ENCODE measurements around the gene C4B. TPM values are rescaled to one million over a fixed set of nuclear protein-coding genes. Genes with fewer than 3 reads are reported as not detected.
"Not testable (repeated sequence)": the region's sequence is repeated elsewhere in the genome, so short reads cannot be mapped to it uniquely, and the experiment has no call there.

C4B gene
- polyA plus RNA-seq, 2 donors, result 5.3 to 15.0 TPM

DNA sequence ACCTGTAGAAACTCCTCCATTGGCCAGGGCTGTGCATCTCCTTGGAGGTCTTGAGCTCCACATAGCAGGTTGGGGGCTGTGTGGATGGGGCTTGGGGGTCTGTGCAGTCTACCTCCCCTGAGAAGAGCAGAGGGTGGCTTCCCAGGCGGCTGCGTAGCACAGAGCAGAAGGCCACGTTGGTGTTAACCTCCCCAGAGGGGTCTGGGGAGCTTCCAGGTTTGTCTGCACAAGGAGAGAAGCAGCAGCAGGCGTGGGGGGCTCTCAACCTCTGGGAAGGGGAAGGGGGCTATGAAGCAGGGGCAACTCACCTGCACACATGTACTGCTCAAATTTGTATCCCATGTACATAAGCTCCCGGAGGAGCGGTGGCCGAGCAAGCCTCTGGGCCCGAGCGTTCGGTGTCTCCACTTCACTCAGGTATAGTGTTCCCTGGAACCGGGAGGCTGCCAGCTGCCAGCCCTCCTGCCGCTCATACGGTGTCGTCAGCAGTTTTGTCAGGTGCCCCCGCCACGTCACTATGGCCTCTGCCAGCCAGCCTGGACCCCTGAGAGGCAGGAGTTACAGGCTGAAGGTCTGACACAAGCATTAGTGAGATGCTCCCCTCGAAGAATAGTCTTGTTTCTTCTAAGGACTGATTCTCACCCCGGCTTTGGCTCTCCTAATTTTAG lies 43.9 kb upstream of the C4B start:
- H3K9me3 ChIP-seq (ENCODE audit: control insufficient read depth in 2 of 2, insufficient read depth in 1 of 2, low read depth in 1 of 2, low read length in 1 of 2), result no peaks in the 10 kb centered on the region
- H3K27me3 ChIP-seq (ENCODE audit: control insufficient read depth in 1 of 2, insufficient read depth in 2 of 2, low read length in 2 of 2), result no peaks in the 10 kb centered on the region
- 64 to 65% methylated on average over 18 of the region's 18 CpGs for WGBS, 2 donors
- H3K27ac ChIP-seq (ENCODE audit: low read depth in 2 of 2, low read length in 1 of 2), result peak overlapping the region; percentile 98 to 100
- peaks cover 21 to 42% of the 10 kb centered on the region in 2 donors for H3K36me3 ChIP-seq (ENCODE audit: control insufficient read depth in 2 of 2, insufficient read depth in 2 of 2, low read length in 1 of 2)
- peaks cover 3 to 13% of the 10 kb centered on the region in 2 donors for H3K4me1 ChIP-seq (ENCODE audit: control insufficient read depth in 2 of 2, insufficient read depth in 2 of 2, low read length in 1 of 2)
- peak overlapping the region in 1 of 2 donors; percentile 80 for H3K4me3 ChIP-seq (ENCODE audit: low read depth in 1 of 2, low read length in 2 of 2)

DNA sequence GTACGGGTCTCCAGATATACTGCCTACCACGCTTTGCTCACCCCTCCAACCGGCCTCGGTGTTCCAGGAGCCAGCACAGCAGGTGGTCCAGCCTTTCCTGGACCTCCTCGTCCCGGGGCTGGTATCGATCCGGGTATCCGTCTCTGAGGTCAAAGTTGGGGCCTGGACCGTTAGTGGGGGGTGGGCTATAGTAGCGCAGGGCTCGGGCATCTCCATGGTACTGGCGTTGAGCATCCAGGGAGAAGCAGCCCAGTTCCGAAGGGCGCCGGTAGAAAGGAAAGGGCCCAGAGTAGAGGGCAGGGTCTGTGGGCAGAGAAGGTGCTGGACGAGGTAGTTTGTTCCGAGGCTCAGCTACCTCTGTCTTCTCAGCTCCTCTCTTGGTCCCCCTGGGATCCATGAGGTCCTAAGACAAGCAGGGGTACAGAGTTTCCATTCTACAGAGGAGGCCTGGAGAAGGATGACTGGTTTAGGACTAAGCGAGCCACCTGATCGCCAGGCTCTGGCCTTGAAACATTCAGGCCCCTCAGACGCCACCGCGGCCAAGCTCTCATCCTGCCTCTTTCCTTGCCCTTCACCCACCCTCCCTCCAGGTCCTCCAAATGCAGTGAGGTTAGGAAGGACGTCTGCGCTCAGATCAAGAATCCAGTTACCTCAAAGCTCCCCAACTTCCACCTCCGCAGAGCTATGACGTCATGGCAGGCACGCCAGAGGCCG lies 43.2 kb upstream of the C4B start:
- WGBS, 2 donors, result 14 to 18% methylated on average over 29 of the region's 29 CpGs
- H3K9me3 ChIP-seq (ENCODE audit: control insufficient read depth in 2 of 2, insufficient read depth in 1 of 2, low read depth in 1 of 2, low read length in 1 of 2), result no peaks in the 10 kb centered on the region
- H3K4me1 ChIP-seq (ENCODE audit: control insufficient read depth in 2 of 2, insufficient read depth in 2 of 2, low read length in 1 of 2), result peaks cover 3 to 13% of the 10 kb centered on the region in 2 donors
- peak overlapping the region; percentile 98 to 100 for H3K27ac ChIP-seq (ENCODE audit: low read depth in 2 of 2, low read length in 1 of 2)
- peaks cover 20 to 38% of the 10 kb centered on the region in 2 donors for H3K36me3 ChIP-seq (ENCODE audit: control insufficient read depth in 2 of 2, insufficient read depth in 2 of 2, low read length in 1 of 2)
- peak overlapping the region; percentile 73 to 80 for H3K4me3 ChIP-seq (ENCODE audit: low read depth in 1 of 2, low read length in 2 of 2)
- no peaks in the 10 kb centered on the region for H3K27me3 ChIP-seq (ENCODE audit: control insufficient read depth in 1 of 2, insufficient read depth in 2 of 2, low read length in 2 of 2)

DNA sequence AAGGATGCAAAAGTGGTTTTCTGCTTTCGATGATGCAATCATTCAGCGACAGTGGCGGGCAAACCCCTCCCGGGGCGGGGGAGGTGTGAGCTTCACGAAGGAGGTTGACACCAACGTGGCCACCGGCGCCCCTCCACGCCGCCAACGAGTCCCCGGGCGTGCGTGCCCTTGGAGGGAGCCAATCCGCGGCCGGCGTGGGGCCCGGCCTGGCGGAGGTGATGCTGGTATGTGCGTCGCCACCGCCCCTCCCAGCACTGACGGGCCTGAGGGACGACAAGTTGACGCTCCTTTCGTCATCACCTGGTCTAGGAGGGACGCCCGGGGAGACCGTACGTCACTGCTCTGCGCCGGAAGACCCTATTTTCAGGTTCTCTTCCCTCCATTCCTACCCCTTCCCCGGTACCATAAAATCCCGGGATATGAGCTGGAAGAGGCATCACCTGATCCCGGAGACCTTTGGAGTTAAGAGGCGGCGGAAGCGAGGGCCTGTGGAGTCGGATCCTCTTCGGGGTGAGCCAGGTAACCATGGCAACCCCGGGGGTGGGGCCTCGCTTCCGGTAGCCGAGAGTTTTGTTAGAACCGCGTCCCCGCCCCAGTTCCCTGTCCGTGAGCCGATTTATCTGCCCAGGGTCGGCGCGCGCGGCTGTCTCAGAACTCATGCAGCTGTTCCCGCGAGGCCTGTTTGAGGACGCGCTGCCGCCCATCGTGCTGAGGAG lies 42.4 kb upstream of the C4B start, which contains the start of gene DXO:
Gene DXO (minus strand): TSS at position 146 of the 716 bp plus-strand sequence. CDS start 463 bp downstream, outside the sequence.
- Histone ChIP-seq H3K36me3 (ENCODE audit: control insufficient read depth in 2 of 2, insufficient read depth in 2 of 2, low read length in 1 of 2) (peaks cover 16 to 31% of the 10 kb centered on the region in 2 donors), H3K4me1 (ENCODE audit: control insufficient read depth in 2 of 2, insufficient read depth in 2 of 2, low read length in 1 of 2) (peaks cover 3 to 13% of the 10 kb centered on the region in 2 donors), H3K4me3 (ENCODE audit: low read depth in 1 of 2, low read length in 2 of 2) (peak within 1 kb of the TSS; percentile 73 to 80), H3K9me3 (ENCODE audit: control insufficient read depth in 2 of 2, insufficient read depth in 1 of 2, low read depth in 1 of 2, low read length in 1 of 2) (no peaks in the 10 kb centered on the region), H3K27ac (ENCODE audit: low read depth in 2 of 2, low read length in 1 of 2) (peak within 1 kb of the TSS; percentile 98 to 100), H3K27me3 (ENCODE audit: control insufficient read depth in 1 of 2, insufficient read depth in 2 of 2, low read length in 2 of 2) (no peaks in the 10 kb centered on the region)
- 0% methylated on average over 59 to 62 of the region's 62 CpGs for WGBS, 2 donors

DNA sequence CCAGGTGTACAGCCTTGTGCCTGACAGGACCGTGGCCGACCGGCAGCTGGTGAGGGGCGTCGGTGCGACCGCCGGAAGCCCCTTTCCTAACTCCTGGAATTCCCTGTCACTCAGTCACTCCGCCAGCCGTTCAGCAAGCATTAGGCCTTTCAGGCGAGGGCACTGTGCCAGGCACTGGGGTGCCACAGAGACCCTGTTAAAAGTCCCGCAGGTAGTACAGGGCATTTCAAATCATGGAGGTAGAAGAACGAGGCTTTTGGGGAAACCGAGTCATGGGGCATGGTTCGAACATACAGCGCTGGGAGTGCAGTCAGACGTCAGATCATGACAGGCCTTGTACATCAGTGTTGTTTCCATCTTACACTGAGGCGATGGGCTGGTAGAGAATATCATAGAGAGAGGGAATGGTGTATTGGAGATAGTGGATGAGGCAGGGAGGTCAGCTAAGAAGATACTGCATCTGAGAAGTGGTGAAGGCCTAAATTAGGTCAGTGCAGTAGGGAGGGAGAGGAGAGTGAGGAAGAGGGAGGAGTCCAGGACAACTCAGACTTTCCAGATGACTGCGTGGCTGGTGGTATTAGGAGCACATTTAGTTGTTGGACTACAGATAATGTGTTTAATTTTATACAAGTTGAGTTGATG lies 41.8 kb upstream of the C4B start:
- Histone ChIP-seq H3K27me3 (ENCODE audit: control insufficient read depth in 1 of 2, insufficient read depth in 2 of 2, low read length in 2 of 2) (no peaks in the 10 kb centered on the region), H3K4me3 (ENCODE audit: low read depth in 1 of 2, low read length in 2 of 2) (peak overlapping the region; percentile 73 to 80), H3K4me1 (ENCODE audit: control insufficient read depth in 2 of 2, insufficient read depth in 2 of 2, low read length in 1 of 2) (peaks cover 3 to 13% of the 10 kb centered on the region in 2 donors), H3K36me3 (ENCODE audit: control insufficient read depth in 2 of 2, insufficient read depth in 2 of 2, low read length in 1 of 2) (peaks cover 16 to 26% of the 10 kb centered on the region in 2 donors), H3K27ac (ENCODE audit: low read depth in 2 of 2, low read length in 1 of 2) (peak overlapping the region; percentile 98 to 100), H3K9me3 (ENCODE audit: control insufficient read depth in 2 of 2, insufficient read depth in 1 of 2, low read depth in 1 of 2, low read length in 1 of 2) (no peaks in the 10 kb centered on the region)
- 6% methylated on average over 19 of the region's 19 CpGs for WGBS, 2 donors

DNA sequence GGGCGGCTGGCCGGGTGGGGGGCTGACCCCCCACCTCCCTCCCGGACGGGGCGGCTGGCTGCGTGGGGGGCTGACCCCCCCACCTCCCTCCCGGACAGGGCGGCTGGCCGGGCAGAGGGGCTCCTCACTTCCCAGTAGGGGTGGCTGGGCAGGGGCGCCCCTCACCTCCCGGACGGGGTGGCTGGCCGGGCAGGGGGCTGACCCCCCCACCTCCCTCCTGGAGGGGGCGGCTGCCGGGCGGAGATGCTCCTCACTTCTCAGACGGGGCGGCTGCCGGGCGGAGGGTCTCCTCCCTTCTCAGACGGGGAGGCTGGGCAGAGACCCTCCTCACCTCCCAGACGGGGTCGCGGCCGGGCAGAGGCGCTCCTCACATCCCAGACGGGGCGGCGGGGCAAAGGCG lies 38.5 kb upstream of the C4B start:
- H3K27ac ChIP-seq (ENCODE audit: low read depth in 2 of 2, low read length in 1 of 2); H3K9me3 ChIP-seq (ENCODE audit: control insufficient read depth in 2 of 2, insufficient read depth in 1 of 2, low read depth in 1 of 2, low read length in 1 of 2); H3K4me3 ChIP-seq (ENCODE audit: low read depth in 1 of 2, low read length in 2 of 2); H3K4me1 ChIP-seq (ENCODE audit: control insufficient read depth in 2 of 2, insufficient read depth in 2 of 2, low read length in 1 of 2); H3K36me3 ChIP-seq (ENCODE audit: control insufficient read depth in 2 of 2, insufficient read depth in 2 of 2, low read length in 1 of 2); H3K27me3 ChIP-seq (ENCODE audit: control insufficient read depth in 1 of 2, insufficient read depth in 2 of 2, low read length in 2 of 2): not testable (repeated sequence)
- WGBS, 2 donors, result 96% methylated on average over 16 to 30 of the region's 30 CpGs

DNA sequence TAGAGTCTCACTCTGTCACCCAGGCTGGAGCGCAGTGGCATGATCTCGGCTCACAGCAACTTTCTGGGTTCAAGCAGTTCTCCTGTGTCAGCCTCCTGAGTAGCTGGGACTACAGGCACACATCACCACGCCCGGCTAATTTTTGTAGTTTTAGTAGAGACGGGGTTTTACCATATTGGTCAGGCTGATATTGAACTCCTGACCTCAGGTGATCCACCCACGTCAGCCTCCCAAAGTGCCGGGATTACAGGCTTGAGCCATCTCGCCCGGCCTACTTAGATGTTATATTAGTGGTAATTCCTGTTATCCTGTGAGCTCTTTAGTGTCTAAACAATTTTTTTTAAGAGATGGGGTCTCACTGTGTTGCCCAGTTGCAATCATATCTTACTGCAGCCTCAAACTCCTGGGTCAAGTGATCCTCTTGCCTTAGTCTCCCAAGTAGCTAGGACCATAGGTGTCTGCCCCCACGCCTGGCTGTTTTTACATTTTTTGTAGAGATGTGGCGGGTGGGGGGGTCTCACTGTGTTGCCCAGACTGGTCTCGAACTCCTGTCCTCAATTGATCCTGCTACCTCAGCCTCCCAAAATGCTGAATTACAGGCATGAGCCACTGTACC lies 36.7 kb upstream of the C4B start:
- Histone ChIP-seq H3K4me1 (ENCODE audit: control insufficient read depth in 2 of 2, insufficient read depth in 2 of 2, low read length in 1 of 2) (peaks cover 0 to 1% of the 10 kb centered on the region in 2 donors), H3K27ac (ENCODE audit: low read depth in 2 of 2, low read length in 1 of 2) (no peak overlapping the region), H3K36me3 (ENCODE audit: control insufficient read depth in 2 of 2, insufficient read depth in 2 of 2, low read length in 1 of 2) (peaks cover 0 to 7% of the 10 kb centered on the region in 2 donors), H3K4me3 (ENCODE audit: low read depth in 1 of 2, low read length in 2 of 2) (no peak overlapping the region), H3K9me3 (ENCODE audit: control insufficient read depth in 2 of 2, insufficient read depth in 1 of 2, low read depth in 1 of 2, low read length in 1 of 2) (no peaks in the 10 kb centered on the region), H3K27me3 (ENCODE audit: control insufficient read depth in 1 of 2, insufficient read depth in 2 of 2, low read length in 2 of 2) (no peaks in the 10 kb centered on the region)
- 95% methylated on average over 12 of the region's 12 CpGs for WGBS, 2 donors

DNA sequence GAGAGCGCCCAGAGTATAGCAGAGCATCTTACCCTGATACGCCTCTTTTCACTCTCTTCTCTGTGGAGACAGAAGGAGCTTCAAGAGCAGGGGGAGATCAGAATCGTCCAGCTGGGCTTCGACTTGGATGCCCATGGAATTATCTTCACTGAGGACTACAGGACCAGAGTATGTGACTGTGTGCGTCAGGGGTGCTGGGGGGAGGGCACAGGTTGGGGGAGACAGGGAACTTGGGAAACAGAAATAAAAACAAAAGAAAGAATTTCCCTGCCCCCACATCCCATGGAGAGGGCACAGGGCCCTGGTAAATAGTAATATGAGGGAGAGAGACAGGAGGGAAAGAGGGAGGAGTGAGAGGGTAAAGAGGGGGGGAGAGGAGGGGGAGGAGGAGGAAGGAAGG lies 35.8 kb upstream of the C4B start:
- 84 to 92% methylated on average over 5 of the region's 5 CpGs for WGBS, 2 donors
- no peak overlapping the region for H3K4me3 ChIP-seq (ENCODE audit: low read depth in 1 of 2, low read length in 2 of 2)
- no peaks in the 10 kb centered on the region for H3K27me3 ChIP-seq (ENCODE audit: control insufficient read depth in 1 of 2, insufficient read depth in 2 of 2, low read length in 2 of 2)
- no peak overlapping the region for H3K27ac ChIP-seq (ENCODE audit: low read depth in 2 of 2, low read length in 1 of 2)
- H3K9me3 ChIP-seq (ENCODE audit: control insufficient read depth in 2 of 2, insufficient read depth in 1 of 2, low read depth in 1 of 2, low read length in 1 of 2), result no peaks in the 10 kb centered on the region
- H3K4me1 ChIP-seq (ENCODE audit: control insufficient read depth in 2 of 2, insufficient read depth in 2 of 2, low read length in 1 of 2), result no peaks in the 10 kb centered on the region
- peaks cover 0 to 7% of the 10 kb centered on the region in 2 donors for H3K36me3 ChIP-seq (ENCODE audit: control insufficient read depth in 2 of 2, insufficient read depth in 2 of 2, low read length in 1 of 2)

DNA sequence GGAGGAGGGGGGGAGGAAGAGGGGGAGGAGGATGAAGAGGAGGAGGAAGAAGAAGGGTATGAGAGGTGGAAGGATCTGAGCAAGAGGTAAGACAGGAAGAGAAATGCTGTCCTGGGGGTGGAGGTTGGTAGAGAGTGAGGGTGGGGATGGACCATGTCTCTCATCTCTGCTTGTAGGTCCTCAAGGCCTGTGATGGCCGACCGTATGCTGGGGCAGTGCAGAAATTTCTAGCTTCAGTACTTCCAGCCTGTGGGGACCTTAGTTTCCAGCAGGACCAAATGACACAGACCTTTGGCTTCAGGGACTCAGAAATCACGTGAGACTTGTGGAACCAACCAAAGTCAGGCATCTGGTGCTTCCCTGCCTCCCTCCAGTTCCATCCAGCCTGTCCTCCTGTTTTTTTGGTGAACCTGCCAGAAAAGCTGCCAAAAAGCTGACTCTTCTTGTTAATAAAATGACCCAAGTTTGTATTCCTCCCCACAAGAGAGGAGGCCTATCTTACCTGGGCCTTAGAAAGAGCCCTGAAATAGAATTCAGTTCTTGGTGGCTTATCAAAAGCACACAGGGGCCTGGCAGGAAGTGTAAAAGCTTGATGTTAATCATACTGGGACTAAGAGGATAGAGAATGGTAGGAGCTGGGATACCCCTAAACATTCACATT lies 35.2 kb upstream of the C4B start:
- H3K27ac ChIP-seq (ENCODE audit: low read depth in 2 of 2, low read length in 1 of 2), result no peak overlapping the region
- 90 to 92% methylated on average over 3 of the region's 3 CpGs for whole genome bisulfite sequencing, 2 donors

More for the DNA sequence above, 35.2 kb upstream of the C4B start:
- no peaks in the 10 kb centered on the region for H3K9me3 ChIP-seq (ENCODE audit: control insufficient read depth in 2 of 2, insufficient read depth in 1 of 2, low read depth in 1 of 2, low read length in 1 of 2)
- no peaks in the 10 kb centered on the region for H3K27me3 ChIP-seq (ENCODE audit: control insufficient read depth in 1 of 2, insufficient read depth in 2 of 2, low read length in 2 of 2)
- no peak overlapping the region for H3K4me3 ChIP-seq (ENCODE audit: low read depth in 1 of 2, low read length in 2 of 2)
- H3K4me1 ChIP-seq (ENCODE audit: control insufficient read depth in 2 of 2, insufficient read depth in 2 of 2, low read length in 1 of 2), result no peaks in the 10 kb centered on the region
- H3K36me3 ChIP-seq (ENCODE audit: control insufficient read depth in 2 of 2, insufficient read depth in 2 of 2, low read length in 1 of 2), result peaks cover 0 to 7% of the 10 kb centered on the region in 2 donors
